Stimulated activated CD8-positive, alpha-beta memory T cell treated with anti-CD3 and anti-CD28 coated beads, Interleukin-4, amount 100 ng/mL, for 48 hours (primary cell): ENCODE results near the gene SSMEM1.
"Not testable (repeated sequence)": the region's sequence is repeated elsewhere in the genome, so short reads cannot be mapped to it uniquely, and the experiment has no call there.

Experiments used
- DNase-seq: peaks from one replicate; pipeline ENCODE4 v3.0.0-alpha.2; 2020

The SSMEM1 gene

DNA sequence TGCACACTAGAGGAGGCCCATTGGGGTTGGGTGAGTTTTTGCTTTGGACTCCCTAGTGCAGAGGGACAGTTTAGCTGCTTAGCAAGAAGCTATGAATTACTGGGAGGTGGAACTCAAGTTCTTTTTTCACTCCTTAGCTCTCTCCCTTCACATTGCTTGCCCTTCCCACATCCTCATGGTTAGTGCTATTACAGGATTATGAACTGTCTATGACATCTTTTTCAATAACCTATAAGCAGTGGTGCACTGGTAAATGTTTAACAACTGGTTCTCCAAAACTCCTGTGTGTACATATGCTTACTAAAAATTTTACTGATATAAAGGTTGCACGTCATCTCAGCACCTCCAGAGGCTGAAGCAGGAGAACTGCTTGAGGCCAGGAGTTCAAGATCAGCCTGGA lies 6.2 kb downstream of the SSMEM1 start:
- no peak for DNase-seq

DNA sequence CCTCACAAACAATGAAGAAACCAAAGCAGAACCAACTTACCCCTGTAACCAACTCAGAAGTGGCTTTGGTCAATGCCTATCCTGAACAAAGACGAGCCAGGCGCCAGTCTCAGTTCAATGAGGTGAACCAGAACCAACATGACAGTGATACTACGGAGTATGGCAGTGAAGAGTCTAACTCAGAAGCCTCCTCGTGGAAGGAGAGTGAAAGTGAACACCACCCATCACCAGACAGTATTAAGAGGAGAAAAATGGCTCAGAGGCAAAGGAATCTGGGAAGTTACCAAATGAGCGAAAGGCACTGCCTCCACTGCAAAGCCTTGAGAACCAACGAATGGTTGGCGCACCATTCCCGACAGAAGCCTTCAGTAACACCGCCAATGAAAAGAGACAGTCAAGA lies 8.4 kb downstream of the SSMEM1 start:
- DNase-seq: no peak

GRCh38 chr7:130216750-130217149 lies 9.1 kb downstream of the SSMEM1 start:
- no peak for DNase-seq

GRCh38 chr7:130218806-130219620 lies 11.4 kb downstream of the SSMEM1 start:
- DNase-seq: no peak

DNA sequence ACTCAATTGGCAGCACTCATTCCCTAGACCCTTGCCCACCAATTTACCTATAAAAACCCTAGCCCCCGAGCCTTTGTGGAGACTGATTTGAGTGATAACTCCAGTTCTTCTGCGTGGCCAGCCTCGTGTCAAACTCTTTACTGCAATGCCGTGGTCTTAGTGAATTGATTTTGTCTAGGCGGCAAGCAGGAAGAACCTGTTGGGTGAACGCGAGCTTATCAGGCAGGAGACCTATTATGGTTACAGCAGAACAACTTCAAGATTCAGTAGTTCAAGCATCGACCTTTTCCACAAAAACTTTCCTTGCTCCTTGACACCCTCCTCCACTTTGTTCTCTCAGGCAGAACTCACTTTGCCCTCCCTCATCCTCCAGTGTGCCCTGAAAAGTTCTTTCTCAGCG lies 12.2 kb downstream of the SSMEM1 start:
- DNase-seq: no peak

- DNase-seq: no peak
These were observed 14.1 kb downstream of the SSMEM1 start for GRCh38 chr7:130221746-130222145.

DNA sequence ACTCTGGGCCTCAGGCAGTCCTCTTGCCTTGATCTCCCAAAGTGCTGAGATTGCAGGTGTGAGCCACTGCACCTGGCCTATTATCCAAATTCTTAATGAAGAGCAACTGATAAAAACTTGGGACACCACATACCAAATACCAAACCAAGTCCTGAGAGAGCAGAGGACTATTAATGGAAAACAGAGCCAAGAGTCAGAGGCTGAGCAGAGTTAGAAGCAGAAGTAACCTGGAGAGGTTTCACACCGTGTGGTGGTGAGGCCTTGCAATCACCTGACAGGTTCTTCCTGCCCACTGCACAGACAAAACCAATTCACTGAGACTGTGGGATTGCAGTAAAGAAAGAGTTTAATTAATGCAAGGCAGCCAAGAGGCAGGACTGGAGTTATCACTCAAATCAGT lies 16.0 kb downstream of the SSMEM1 start:
- DNase-seq: no peak

- DNase-seq: no peak
These were observed 16.6 kb downstream of the SSMEM1 start for GRCh38 chr7:130224210-130224609.

DNA sequence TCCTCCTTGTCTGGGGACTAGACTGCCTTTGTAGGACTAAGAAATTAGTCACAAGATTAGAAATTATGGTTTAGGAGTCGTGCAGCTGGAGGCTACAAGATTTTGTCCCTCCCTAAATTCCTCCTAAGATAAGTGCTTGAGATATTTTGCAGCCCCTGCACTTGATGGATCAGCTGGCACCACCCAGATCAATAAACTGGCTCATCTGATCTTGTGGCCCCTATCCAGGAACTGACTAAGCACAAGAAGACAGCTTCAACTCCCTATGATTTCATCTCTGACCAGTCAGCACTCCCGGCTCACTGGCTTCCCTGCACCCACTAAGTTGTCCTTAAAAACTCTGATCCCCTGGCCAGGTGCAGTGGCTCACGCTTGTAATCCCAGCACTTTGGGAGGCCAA lies 17.3 kb downstream of the SSMEM1 start:
- DNase-seq: not testable (repeated sequence)

- no peak for DNase-seq
These were observed 18.7 kb downstream of the SSMEM1 start for GRCh38 chr7:130226333-130226732.

GRCh38 chr7:130227883-130228575 lies 20.4 kb downstream of the SSMEM1 start:
- DNase-seq: no peak

- no peak for DNase-seq
These were observed 21.3 kb downstream of the SSMEM1 start for GRCh38 chr7:130228840-130229502.

- not testable (repeated sequence) for DNase-seq
These were observed 22.3 kb downstream of the SSMEM1 start for GRCh38 chr7:130229981-130230380.

- no peak for DNase-seq
These were observed 24.1 kb downstream of the SSMEM1 start for GRCh38 chr7:130231792-130232191.

DNA sequence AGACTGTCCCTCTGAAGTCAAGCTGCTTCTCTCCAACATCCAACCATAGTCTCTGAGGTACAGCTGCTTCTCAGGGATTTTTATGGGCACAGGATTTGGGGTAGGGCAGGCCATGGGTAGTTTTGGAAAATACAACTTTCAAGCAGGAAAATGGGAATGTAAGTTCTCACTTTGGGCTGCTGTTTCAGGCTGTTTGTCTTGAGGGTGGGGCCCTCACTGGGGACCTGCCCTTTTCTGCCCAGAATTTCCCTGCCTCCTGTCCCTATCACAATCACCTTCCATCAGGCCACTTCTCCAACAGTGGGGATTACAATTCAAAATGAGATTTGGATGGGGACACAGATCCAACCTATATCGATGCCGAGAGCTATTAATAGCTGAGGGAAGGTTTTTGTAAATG lies 24.5 kb downstream of the SSMEM1 start:
- no peak for DNase-seq

- no peak for DNase-seq
These were observed 26.4 kb downstream of the SSMEM1 start for GRCh38 chr7:130234078-130234477.

DNA sequence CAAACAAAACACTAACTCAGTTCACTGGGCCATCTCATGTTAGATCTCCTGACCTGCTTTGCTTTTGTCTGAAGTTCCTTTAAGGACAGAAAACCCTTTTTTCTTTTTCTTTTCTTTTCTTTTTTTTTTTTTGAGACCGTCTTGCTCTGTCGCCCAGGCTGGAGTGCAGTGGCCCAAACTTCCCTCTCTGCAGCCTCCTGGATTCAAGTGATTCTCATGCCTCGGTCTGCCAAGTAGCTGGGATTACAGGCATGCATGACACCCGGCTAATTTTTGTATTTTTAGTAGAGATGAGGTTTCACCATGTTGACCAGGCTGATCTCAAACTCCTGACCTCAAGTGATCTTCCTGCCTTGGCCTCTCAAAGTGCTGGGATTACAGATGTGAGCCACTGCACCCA lies 28.7 kb downstream of the SSMEM1 start:
- DNase-seq: not testable (repeated sequence)

DNA sequence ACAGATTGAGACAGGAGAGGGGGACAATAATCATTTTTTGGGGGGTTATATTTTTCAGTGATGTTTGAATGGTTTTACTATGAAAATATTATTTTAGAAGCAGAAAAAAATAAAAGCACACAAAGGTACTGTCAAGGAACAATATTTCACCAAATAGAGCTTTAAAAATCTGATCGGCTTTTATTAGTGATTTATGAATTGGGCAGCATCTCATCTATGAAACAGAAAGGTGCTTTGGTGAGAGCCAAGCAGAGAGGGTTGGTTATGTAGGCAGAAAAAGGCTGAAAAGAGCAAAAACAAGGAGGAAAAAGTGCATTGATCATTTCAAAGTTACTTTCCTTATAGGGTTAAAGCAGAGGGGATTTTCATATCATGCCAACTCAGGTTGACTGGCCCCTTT lies 32.6 kb downstream of the SSMEM1 start:
- DNase-seq: no peak

GRCh38 chr7:130242198-130243014 lies 34.7 kb downstream of the SSMEM1 start:
- DNase-seq: peak; percentile 78

DNA sequence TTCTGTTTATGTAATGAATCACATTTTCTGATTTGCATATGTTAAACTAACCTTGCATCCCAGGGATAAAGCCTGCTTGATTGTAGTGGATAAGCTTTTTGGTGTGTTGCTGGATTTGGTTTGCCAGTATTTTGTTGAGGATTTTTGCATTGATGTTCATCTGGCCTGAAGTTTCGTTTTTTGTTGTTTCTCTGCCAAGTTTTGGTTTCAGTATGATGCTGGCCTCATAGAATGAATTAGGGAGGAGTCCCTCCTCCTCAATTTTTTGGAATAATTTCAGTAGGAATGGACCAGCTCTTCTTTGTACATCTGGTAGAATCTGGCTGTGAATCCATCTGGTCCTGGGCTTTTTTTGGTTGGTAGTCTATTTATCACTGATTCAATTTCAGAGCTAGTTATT lies 35.8 kb downstream of the SSMEM1 start:
- DNase-seq: not testable (repeated sequence)

GRCh38 chr7:130246491-130246890 lies 38.8 kb downstream of the SSMEM1 start:
- not testable (repeated sequence) for DNase-seq

DNA sequence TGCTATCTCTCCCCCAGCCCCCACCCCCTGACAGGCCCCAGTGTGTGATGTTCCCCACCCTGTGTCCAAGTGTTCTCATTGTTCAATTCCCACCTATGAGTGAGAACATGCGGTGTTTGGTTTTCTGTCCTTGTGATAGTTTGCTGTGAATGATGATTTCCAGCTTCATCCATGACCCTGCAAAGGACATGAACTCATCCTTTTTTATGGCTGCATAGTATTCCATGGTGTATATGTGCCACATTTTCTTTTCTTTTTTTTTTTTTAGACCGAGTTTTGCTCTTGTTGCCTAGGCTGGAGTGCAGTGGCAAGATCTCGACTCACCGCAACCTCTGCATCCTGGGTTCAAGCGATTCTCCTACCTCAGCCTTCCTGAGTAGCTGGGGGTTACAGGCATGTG lies 41.2 kb downstream of the SSMEM1 start:
- DNase-seq: not testable (repeated sequence)

- not testable (repeated sequence) for DNase-seq
These were observed 42.0 kb downstream of the SSMEM1 start for GRCh38 chr7:130249626-130250025.
